Dedifferentiated amniotic fluid mesenchymal stem cell (primary cell): ENCODE results near the gene KMT5B.
A peak's percentile ranks its signal among the peaks of the same experiment; 100 is the strongest.
"Not testable (repeated sequence)": the region's sequence is repeated elsewhere in the genome, so short reads cannot be mapped to it uniquely, and the experiment has no call there.

Experiments used
- DNase-seq: peaks from one replicate; pipeline ENCODE4 v3.0.0-alpha.2; 2016; ENCODE audit errors: extremely low spot score

The KMT5B gene

GRCh38 chr11:68213135-68213515, at the start of gene KMT5B:
Gene KMT5B, minus strand, starts transcription at chr11:68213296. Its CDS starts 23,220 bp downstream, at chr11:68190076.
- peak; percentile 44 for DNase-seq

DNA sequence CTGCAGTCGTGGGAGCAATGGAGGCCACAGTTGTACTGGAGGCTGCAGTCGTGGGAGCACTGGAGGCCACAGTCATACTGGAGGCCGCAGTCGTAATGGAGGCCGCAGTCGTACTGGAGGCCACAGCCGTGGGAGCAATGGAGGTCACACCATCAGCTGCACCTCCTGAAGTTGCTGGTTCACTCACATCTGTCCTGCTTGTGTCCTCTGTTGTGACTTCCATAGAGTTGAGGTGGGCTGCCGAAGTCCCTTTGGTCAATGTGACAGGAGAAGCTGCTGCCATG, 49.4 kb upstream of the KMT5B start:
- no peak for DNase-seq

DNA sequence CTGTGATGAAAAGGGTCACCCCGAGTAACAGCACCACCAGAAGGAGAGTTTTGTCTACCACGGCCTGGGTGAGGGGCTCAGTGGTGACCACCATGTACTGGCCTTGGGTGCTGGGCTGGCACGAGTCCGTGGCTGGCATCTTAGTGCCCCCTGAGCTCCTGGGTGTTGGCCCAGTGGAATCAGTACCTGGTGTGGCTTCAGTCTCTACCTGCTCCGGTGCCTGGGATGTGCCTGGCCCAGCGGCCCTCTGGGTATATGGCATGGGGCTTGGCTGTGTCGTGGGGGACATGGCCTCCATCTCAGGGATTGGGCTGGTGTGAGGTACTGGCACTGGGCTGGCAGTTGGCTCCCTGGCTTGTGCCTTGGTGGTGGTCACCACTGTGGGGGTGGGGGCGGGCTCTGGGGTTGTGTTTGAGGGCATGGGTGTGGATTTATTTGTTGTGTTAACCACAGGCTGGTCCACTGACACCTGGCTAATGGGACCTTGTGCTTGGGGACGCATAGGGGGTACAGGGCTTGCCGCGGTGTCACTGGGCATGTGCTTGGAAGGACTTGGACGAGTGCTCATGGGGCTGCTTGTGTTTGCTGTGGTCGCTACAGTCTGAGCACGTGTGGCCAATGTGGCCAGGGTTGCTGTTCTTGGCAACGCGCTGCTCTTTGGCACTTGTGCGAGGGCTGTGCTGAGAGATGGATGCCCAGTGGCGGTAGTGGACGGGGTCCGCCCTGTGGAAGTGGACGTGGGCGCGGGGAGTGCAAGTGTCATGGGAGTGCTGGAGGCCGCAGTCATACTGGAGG, 48.9 kb upstream of the KMT5B start:
- no peak for DNase-seq

DNA sequence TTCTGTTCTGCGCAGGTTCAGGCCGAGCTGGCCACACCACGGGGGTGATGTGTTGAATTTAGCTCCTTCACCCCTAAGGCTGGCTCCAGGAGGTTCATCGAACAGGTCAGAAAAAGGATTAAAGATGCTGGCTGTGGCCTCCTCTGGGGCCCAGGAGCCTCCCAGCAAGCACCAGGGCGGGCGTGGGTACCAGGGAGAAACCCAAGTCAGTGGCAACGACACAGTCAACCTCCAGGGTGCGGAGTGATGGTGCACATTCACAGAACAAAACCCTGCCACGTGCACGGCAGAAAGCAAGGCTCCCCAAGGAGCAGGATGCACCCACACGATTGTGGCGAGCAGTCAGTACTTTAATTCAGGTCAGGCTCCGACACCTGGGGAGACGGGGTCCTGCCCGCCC, 47.9 kb upstream of the KMT5B start:
- DNase-seq = no peak

DNA sequence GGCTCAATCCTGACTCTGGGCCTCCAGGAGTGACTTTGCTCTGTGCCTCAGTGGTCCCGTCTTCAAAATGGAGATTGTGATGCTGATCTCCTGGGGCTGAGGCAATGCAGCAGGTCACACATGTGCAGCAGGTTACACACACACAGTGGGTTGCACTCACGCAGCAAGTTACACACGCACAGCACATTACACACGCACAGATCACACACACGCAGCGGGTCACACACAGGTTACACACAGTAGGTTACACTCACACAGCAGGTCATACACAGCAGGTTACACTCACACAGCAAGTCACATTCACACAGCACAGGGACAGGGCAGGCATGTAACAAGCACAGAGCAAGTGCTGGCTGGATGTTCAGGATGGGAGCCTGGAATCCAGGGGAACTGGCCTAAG, 47.4 kb upstream of the KMT5B start:
- no peak for DNase-seq

GRCh38 chr11:68259122-68259959, 46.2 kb upstream of the KMT5B start:
- DNase-seq = no peak

DNA sequence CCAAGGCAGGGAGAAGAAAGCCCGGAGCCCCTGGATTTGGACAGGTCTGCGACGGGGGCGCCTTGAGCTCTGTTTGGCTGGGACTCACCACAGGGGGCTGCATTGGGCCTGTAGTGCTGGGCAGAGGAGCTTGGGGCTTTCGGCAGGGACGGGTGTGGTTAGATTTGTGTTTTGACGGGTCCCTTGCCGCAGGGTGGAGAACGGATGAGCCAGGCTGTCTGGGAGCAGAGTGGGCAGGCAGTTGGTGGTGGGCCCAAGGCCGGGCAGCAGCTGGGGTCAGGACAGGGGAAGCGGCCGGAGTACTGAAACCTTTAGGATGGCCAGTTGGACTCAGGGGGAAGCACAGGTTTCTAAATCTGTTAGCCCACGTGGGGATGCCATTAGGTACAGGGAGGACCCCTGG, 45.3 kb upstream of the KMT5B start:
- no peak for DNase-seq

DNA sequence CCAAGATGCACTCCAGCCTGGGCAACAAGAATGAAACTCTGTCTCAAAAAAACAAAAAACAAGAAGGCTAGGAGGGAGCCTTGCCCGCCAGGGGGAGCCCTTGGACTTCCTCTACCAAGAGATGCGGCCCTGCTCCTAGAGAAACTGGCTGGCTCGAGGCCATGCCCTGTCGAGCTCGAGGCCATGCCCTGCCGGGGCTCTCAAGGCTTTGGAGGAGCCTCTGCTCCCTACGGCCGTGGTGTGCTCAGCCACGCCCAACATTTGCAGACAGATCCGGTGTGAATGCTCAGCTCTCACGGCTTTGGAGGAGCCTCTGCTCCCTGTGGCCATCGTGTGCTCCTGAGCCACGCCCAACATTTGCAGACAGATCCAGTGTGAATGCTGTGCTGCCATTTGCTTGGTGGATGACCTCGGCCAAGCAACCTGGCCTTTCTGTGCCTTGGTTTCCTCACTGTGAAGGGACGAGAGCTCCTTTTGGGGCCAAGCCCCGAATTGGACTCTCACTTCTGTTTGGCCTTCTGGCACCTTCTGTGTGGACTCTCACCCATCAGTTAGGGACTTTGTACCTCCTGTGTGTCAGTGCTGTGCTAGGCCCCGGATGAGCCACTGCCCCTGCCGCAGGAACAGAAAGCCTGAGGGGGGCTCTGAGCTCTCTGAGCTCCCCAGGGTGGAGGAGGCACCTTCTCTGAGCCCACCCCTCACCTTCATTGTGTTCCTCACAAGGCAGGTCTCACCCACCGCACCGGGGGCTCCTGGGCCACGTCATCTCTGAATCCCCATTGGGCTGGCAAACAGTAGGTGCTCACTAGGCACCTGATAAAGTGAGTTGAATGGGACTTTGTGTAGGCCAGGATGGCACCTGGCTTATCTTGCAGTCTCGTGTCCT, 44.6 kb upstream of the KMT5B start:
- DNase-seq = peak; percentile 93

DNA sequence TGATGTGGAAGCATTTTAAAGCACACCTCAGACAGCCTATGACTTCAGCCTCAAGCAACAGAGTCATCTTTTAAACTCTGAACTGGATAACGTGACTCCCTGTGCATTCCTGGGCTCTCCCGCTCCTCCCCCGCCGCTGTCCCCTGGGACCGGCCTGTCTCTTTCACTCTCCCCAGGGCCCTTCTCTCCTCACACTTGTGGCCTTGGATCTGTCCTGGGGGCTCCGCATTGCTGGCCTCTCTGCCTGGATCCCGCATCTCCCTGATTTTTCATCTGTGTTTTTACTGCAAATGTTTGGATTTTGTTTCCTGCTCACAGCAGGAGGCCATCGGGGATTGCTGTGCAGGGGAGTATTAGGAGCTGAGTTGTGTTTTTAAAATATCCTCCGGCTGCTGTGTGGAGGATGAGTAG, 43.2 kb upstream of the KMT5B start:
- no peak for DNase-seq

GRCh38 chr11:68255526-68255925, 42.4 kb upstream of the KMT5B start:
- DNase-seq = no peak

DNA sequence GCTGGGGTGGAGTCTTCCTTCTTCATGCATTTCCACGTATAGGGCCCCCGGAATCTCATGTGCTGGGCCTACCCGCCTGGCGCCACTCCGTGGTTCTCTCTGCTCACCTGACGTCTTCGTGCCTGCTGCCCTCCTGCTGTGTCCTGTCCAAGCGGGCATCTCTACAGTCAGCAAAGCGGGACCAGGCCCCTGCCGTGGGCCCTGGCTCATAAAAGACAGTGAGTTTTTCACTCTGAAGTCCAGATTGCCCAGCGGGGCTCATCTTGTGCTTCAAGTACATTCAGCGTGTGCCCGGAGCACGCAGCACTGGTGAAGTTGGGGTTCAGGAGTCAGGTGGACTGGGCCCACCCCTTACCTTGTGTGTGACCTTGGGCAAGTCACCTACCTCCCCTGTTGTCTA, 41.3 kb upstream of the KMT5B start:
- no peak for DNase-seq

- DNase-seq = no peak
Measured at GRCh38 chr11:68251765-68252164, 38.7 kb upstream of the KMT5B start.

DNA sequence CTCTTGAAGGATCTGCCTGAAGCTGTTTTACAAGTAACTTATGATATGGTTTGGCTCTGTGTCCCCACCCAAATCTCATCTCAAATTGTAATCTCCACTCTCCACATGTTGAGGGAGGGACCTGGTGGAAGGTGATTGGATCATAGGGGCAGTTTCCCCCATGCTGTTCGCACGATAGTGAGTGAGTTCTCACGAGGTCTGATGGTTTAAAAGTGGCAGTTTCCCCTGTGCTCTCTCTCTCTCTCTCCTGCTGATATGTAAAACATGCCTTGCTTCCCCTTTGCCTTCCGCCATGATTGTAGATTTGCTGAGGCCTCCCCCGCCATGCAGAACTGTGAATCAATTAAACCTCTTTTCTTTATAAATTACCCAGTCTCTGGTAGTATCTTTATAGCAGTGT, 31.8 kb upstream of the KMT5B start:
- not testable (repeated sequence) for DNase-seq

- DNase-seq = not testable (repeated sequence)
Measured at GRCh38 chr11:68243847-68244246, 30.8 kb upstream of the KMT5B start.

GRCh38 chr11:68242616-68243015, 29.5 kb upstream of the KMT5B start:
- no peak for DNase-seq

GRCh38 chr11:68231621-68232020, 18.5 kb upstream of the KMT5B start:
- no peak for DNase-seq

- DNase-seq = no peak
Measured at GRCh38 chr11:68229601-68230000, 16.5 kb upstream of the KMT5B start.

DNA sequence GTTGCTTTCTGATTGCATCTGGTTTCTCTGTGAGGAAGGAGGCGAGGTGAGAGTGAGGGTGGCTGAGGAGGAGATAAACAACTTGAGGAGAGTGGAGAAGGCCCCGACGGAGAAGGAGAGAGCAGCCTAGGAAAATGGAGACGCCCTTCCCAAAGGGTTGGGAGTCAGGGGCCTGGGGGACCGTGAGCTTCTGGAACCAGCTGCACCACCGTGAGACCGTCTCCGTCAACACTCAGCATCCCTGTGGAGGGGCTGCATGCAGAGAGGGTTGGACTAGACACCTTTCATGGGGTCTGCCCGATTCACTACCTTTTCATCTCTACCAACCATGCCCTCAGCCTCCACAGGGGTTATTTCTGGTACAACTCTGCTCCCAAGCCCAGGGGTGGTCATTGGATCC, 13.3 kb upstream of the KMT5B start:
- no peak for DNase-seq

- DNase-seq = no peak
Measured at GRCh38 chr11:68224606-68225005, 11.5 kb upstream of the KMT5B start.

DNA sequence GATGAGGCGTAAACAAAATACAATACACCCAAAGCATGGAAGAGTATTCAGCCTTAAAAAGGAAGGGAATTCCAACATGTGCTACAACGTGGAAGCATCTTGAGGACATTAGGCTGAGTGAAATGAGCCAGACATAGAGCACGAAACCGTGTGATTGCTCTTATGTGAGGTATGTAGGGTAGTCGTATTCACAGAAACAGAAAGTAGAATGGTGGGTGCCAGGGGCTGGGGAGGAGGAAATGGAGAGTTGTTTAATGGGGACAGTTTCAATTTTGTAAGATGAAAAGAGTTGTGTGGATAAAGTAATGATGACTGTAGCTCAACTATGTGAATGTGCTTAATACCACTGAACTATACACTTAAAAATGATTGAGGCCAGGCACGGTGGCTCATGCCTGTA, 10.2 kb upstream of the KMT5B start:
- DNase-seq = no peak

- no peak for DNase-seq
Measured at GRCh38 chr11:68221406-68221805, 8.3 kb upstream of the KMT5B start.

DNA sequence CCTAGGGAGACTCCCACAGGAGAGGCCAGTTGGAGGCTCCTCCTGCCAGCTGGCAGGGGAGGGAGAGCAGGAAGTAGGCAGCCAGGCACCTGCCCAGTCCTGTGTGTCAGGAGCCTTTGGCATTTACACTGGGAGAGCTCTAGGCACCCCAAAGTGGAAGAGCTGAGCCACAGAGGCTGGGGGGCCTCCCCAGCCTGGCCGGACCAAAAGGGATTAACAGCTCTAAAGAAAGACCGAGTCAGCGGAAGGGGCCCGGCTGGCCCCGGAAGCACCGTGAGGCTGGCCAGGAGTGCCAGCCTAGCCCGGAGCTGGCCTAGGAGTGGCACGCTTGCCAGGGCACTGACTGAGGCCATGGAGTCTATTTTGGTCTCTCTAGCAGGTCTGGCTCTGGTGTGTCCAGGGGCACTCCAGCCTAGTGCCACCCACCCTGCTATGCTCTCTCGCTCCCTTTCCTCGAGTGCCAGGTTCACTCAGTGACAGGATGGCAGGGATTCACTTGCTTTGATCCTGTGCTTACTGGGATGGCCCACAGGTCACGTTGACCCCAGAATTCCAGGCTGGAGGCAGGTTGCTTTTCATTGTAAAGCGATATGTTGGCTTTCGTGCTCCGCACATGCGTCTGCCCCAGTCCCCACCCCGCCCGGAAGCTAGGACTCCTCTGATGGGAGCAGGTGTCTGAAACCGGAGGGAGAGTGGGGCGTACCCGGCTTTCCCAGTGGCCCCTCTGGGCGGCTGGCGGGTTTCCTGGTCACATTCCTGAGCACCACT, 3.3 kb upstream of the KMT5B start:
- no peak for DNase-seq
